Left renal pelvis (tissue), 4 donors: ENCODE measurements around the gene DFFB. TPM values are rescaled to one million over a fixed set of nuclear protein-coding genes. Genes with fewer than 3 reads are reported as not detected.

Source experiments
- DNase-seq, 4 donors: peaks; one replicate each; pipeline ENCODE4 v3.0.0-alpha.2; 2013; ENCODE audit warnings: low read depth in 4 of 4, low spot score in 3 of 4
- polyA plus RNA-seq, 4 donors: library from polyadenylated mRNA; unstranded; fragments of 120-200 nt; gene quantifications; one replicate each; pipeline ENCODE4 v1.2.1, GENCODE V29; 2013; ENCODE audit not compliant: insufficient read length in 4 of 4

The DFFB gene
- polyA plus RNA-seq, 4 donors, result 5.2 to 11.2 (median 7.0) TPM

- no peak for DNase-seq
Observed at GRCh38 chr1:3827813-3828307, 29.4 kb upstream of the DFFB start.

GRCh38 chr1:3828391-3828790 is 28.9 kb upstream of the DFFB start:
- DNase-seq, result no peak

- DNase-seq, result no peak
Observed at GRCh38 chr1:3831689-3832088, 25.6 kb upstream of the DFFB start.

GRCh38 chr1:3834701-3835100 is 22.6 kb upstream of the DFFB start:
- no peak for DNase-seq

GRCh38 chr1:3836421-3836820 is 20.9 kb upstream of the DFFB start:
- DNase-seq, result no peak

GRCh38 chr1:3837200-3837599 is 20.1 kb upstream of the DFFB start:
- no peak for DNase-seq

- no peak for DNase-seq
Observed at GRCh38 chr1:3837685-3838084, 19.6 kb upstream of the DFFB start.

- no peak for DNase-seq
Observed at GRCh38 chr1:3838788-3839187, 18.5 kb upstream of the DFFB start.

- no peak for DNase-seq
Observed at GRCh38 chr1:3841491-3841890, 15.8 kb upstream of the DFFB start.

GRCh38 chr1:3842912-3843311 is 14.4 kb upstream of the DFFB start:
- DNase-seq, result no peak

GRCh38 chr1:3846541-3846940 is 10.7 kb upstream of the DFFB start:
- no peak for DNase-seq

- DNase-seq, result no peak
Observed at GRCh38 chr1:3847081-3847480, 10.2 kb upstream of the DFFB start.

- DNase-seq, result no peak
Observed at GRCh38 chr1:3850857-3851256, 6.4 kb upstream of the DFFB start.

- DNase-seq, result no peak
Observed at GRCh38 chr1:3851292-3851691, 6.0 kb upstream of the DFFB start.

- DNase-seq, result no peak
Observed at GRCh38 chr1:3852091-3852490, 5.2 kb upstream of the DFFB start.

GRCh38 chr1:3852711-3853485 is 4.4 kb upstream of the DFFB start:
- no peak for DNase-seq

- no peak for DNase-seq
Observed at GRCh38 chr1:3857791-3858129, 484 bp downstream of the DFFB start.

GRCh38 chr1:3858231-3858981 is 1.1 kb downstream of the DFFB start:
- DNase-seq, result no peak

- DNase-seq, result no peak
Observed at GRCh38 chr1:3863231-3863935, 6.1 kb downstream of the DFFB start.

GRCh38 chr1:3864884-3865283 is 7.6 kb downstream of the DFFB start:
- no peak for DNase-seq

GRCh38 chr1:3865606-3866160 is 8.4 kb downstream of the DFFB start:
- no peak for DNase-seq
